HepG2 (cell line): ENCODE results near the gene CCDC33.

Experiments
- ARID2 ChIP-seq: sonication (generic); formaldehyde crosslinking; IDR thresholded peaks from 2 replicates; pipeline ENCODE4 v1.8.1; 2022; ENCODE audit warnings: mild to moderate bottlenecking, missing genetic modification reagents, borderline replicate concordance
- BCL6 ChIP-seq: IDR thresholded peaks from 2 replicates; pipeline ENCODE4 v1.6.1; 2016; ENCODE audit warnings: missing genetic modification reagents, missing compliant biosample characterization
- BHLHE40 ChIP-seq: IDR thresholded peaks from 2 replicates; pipeline ENCODE4 v1.6.1; 2011; ENCODE audit warnings: low read length, improper control_type of control experiment
- BORCS8-MEF2B ChIP-seq: sonication (generic); formaldehyde crosslinking; IDR thresholded peaks from 2 replicates; pipeline ENCODE4 v1.8.0; 2022; ENCODE audit warnings: mild to moderate bottlenecking, missing genetic modification reagents
- CTCF ChIP-seq: sonication (generic); formaldehyde crosslinking; IDR thresholded peaks from 2 replicates; pipeline ENCODE4 v1.5.0; 2020; ENCODE audit warnings: mild to moderate bottlenecking, missing genetic modification reagents, moderate library complexity
- EP300 ChIP-seq, 3 experiments: sonication (generic) in 1 of 3; formaldehyde crosslinking in 1 of 3; IDR thresholded peaks; 2 replicates each; pipeline versions ENCODE4 v1.5.1 to v1.6.1; 2011 to 2020; ENCODE audit warnings: low read depth in 2 of 3, low read length in 2 of 3, borderline replicate concordance in 1 of 3, improper control_type of control experiment in 1 of 3, mild to moderate bottlenecking in 1 of 3, missing genetic modification reagents in 1 of 3, moderate library complexity in 1 of 3
- NR1H2 ChIP-seq: sonication (generic); formaldehyde crosslinking; IDR thresholded peaks from 2 replicates; pipeline ENCODE4 v1.8.1; 2022; ENCODE audit warnings: low read depth, missing genetic modification reagents, borderline replicate concordance
- POLR2AphosphoS5 ChIP-seq: IDR thresholded peaks from 2 replicates; pipeline ENCODE4 v1.6.1; 2012; ENCODE audit warnings: low read depth, low read length
- REST ChIP-seq, 2 experiments: IDR thresholded peaks; 2 replicates each; pipeline ENCODE4 v1.6.1; 2011 to 2012; ENCODE audit warnings: low read length in 2 of 2, borderline replicate concordance in 1 of 2, low read depth in 1 of 2, mild to moderate bottlenecking in 1 of 2, moderate library complexity in 1 of 2
- USF2 ChIP-seq, 2 experiments: sonication (generic) in 1 of 2; formaldehyde crosslinking in 1 of 2; IDR thresholded peaks; 2 replicates each; pipeline versions ENCODE4 v1.5.1 to v1.6.1; 2011 to 2020; ENCODE audit warnings: borderline replicate concordance in 1 of 2, low read depth in 1 of 2, low read length in 1 of 2, mild to moderate bottlenecking in 1 of 2, missing genetic modification reagents in 1 of 2, moderate library complexity in 1 of 2
- ZBTB10 ChIP-seq: sonication (generic); formaldehyde crosslinking; IDR thresholded peaks from 2 replicates; pipeline ENCODE4 v1.4.0; 2020; ENCODE audit warnings: missing genetic modification reagents, borderline replicate concordance
- ZNF274 ChIP-seq: sonication (generic); formaldehyde crosslinking; IDR thresholded peaks from 2 replicates; pipeline ENCODE4 v1.5.1; 2020; ENCODE audit warnings: mild to moderate bottlenecking, missing genetic modification reagents
- ZNF407 ChIP-seq: sonication (generic); formaldehyde crosslinking; IDR thresholded peaks from one replicate; pipeline ENCODE4 v1.5.1; 2020; ENCODE audit warnings: mild to moderate bottlenecking, missing genetic modification reagents; ENCODE audit errors: not compliant biosample characterization
- ZNF777 ChIP-seq: sonication (generic); formaldehyde crosslinking; IDR thresholded peaks from 2 replicates; pipeline ENCODE4 v1.4.0; 2020; ENCODE audit warnings: missing genetic modification reagents

GRCh38 chr15:74262625-74263024, 26.5 kb downstream of the CCDC33 start:
- TF ChIP-seq BCL6 (no peak), ZNF777 (CRISPR knock-in tag) (no peak), CTCF (no peak), ZBTB10 (no peak), USF2 (IDR thresholded peaks at IDR 0.05; ENCODE audit: low read depth, low read length) (no peak), USF2 (CRISPR knock-in tag; IDR thresholded peaks at IDR 0.05; ENCODE audit: borderline replicate concordance) (no peak), POLR2AphosphoS5 (no peak), BHLHE40 (no peak), ZNF407 (CRISPR knock-in tag) (no peak), BORCS8-MEF2B (CRISPR knock-in tag) (no peak), REST (IDR thresholded peaks at IDR 0.05; ENCODE audit: borderline replicate concordance in 1 of 2, low read depth in 1 of 2, low read length in 2 of 2) (no peak), EP300 (IDR thresholded peaks at IDR 0.05; ENCODE audit: low read depth in 2 of 2, low read length in 2 of 2) (no peak), EP300 (CRISPR knock-in tag; IDR thresholded peaks at IDR 0.05; ENCODE audit: borderline replicate concordance) (no peak), ARID2 (CRISPR knock-in tag) (no peak), ZNF274 (no peak), NR1H2 (no peak)
